HG02938 (cell line): Measurements from ENCODE around the gene IGF2BP1.
"Not testable (repeated sequence)": the region's sequence is repeated elsewhere in the genome, so short reads cannot be mapped to it uniquely, and the experiment has no call there.

Experiments
- ATAC-seq: cut with Tn5 transposase; IDR thresholded peaks from one replicate; pipeline ENCODE4 v1.9.1; 2021; ENCODE audit warnings: mild to moderate bottlenecking, moderate library complexity; ENCODE audit not compliant: unreplicated experiment

The IGF2BP1 gene

GRCh38 chr17:49051269-49051668 lies 54.1 kb downstream of the IGF2BP1 start:
- ATAC-seq = no peak

GRCh38 chr17:49053171-49053829 lies 56.1 kb downstream of the IGF2BP1 start:
- no peak for ATAC-seq

- no peak for ATAC-seq
Measured at GRCh38 chr17:49054342-49055092, 57.3 kb downstream of the IGF2BP1 start.

- ATAC-seq = no peak
Measured at GRCh38 chr17:49055181-49055927, 58.2 kb downstream of the IGF2BP1 start.

GRCh38 chr17:49061524-49061943 lies 64.3 kb downstream of the IGF2BP1 start:
- ATAC-seq = no peak

- no peak for ATAC-seq
Measured at GRCh38 chr17:49063652-49064051, 66.5 kb downstream of the IGF2BP1 start.

- no peak for ATAC-seq
Measured at GRCh38 chr17:49067163-49067562, 70.0 kb downstream of the IGF2BP1 start.

- no peak for ATAC-seq
Measured at GRCh38 chr17:49069585-49070273, 72.5 kb downstream of the IGF2BP1 start.

- ATAC-seq = no peak
Measured at GRCh38 chr17:49071106-49071505, 73.9 kb downstream of the IGF2BP1 start.

GRCh38 chr17:49074851-49075540 lies 77.8 kb downstream of the IGF2BP1 start:
- ATAC-seq = no peak

GRCh38 chr17:49076573-49077384 lies 79.6 kb downstream of the IGF2BP1 start:
- ATAC-seq = no peak

- no peak for ATAC-seq
Measured at GRCh38 chr17:49078248-49078647, 81.1 kb downstream of the IGF2BP1 start.

- ATAC-seq = no peak
Measured at GRCh38 chr17:49079840-49080663, 82.9 kb downstream of the IGF2BP1 start.

- no peak for ATAC-seq
Measured at GRCh38 chr17:49082231-49082630, 85.0 kb downstream of the IGF2BP1 start.

GRCh38 chr17:49085046-49085445 lies 87.9 kb downstream of the IGF2BP1 start:
- ATAC-seq = not testable (repeated sequence)

- no peak for ATAC-seq
Measured at GRCh38 chr17:49085565-49086315, 88.6 kb downstream of the IGF2BP1 start.

- no peak for ATAC-seq
Measured at GRCh38 chr17:49086316-49086605, 89.1 kb downstream of the IGF2BP1 start.

GRCh38 chr17:49086649-49087048 lies 89.5 kb downstream of the IGF2BP1 start:
- no peak for ATAC-seq
